K562 (cell line): ENCODE results near the gene PLXNB1.

ENCODE experiments used
- ARHGAP35 ChIP-seq: fragments of 450-650 bp; IDR thresholded peaks from 2 replicates; pipeline ENCODE4 v1.6.1; 2018; ENCODE audit not compliant: partially characterized antibody
- CTCF ChIP-seq, 3 experiments: IDR thresholded peaks in 2 of 3; conservative IDR thresholded peaks in 1 of 3; 2 replicates each; pipeline ENCODE4 v1.5.1; 2011 to 2012; ENCODE audit warnings: low read length in 3 of 3, mild to moderate bottlenecking in 3 of 3, control low read depth in 2 of 3, improper control_type of control experiment in 1 of 3, inconsistent platforms in 1 of 3, low read depth in 1 of 3, mixed read lengths in 1 of 3, moderate library complexity in 1 of 3; ENCODE audit not compliant: insufficient read depth in 2 of 3
- IRF1 ChIP-seq: sonication (generic); formaldehyde crosslinking; IDR thresholded peaks from 2 replicates; pipeline ENCODE4 v1.8.0; 2022; ENCODE audit warnings: missing genetic modification reagents, mild to moderate bottlenecking, borderline replicate concordance
- KDM2B ChIP-seq: fragments of 250-450 bp; sonication (Bioruptor Pico); IDR thresholded peaks from 2 replicates; pipeline ENCODE4 v1.8.0; 2021; ENCODE audit warnings: mild to moderate bottlenecking, moderate library complexity
- MAX ChIP-seq: sonication (generic); formaldehyde crosslinking; IDR thresholded peaks from 2 replicates; pipeline ENCODE4 v1.9.0; 2022; ENCODE audit warnings: mild to moderate bottlenecking, missing genetic modification reagents
- ZNF436 ChIP-seq: fragments of 250-450, 450-650 bp; sonication (Bioruptor Pico); formaldehyde crosslinking; IDR thresholded peaks from 2 replicates; pipeline ENCODE4 v1.7.0; 2020; ENCODE audit warnings: mild to moderate bottlenecking

- TF ChIP-seq IRF1 (CRISPR knock-in tag), result no peak
- TF ChIP-seq KDM2B (CRISPR knock-in tag), result no peak
- no peak for TF ChIP-seq MAX (CRISPR knock-in tag)
- no peak for TF ChIP-seq ARHGAP35
- no peak for TF ChIP-seq CTCF (IDR thresholded peaks at IDR 0.05 in 2 of 3, conservative IDR thresholded peaks at IDR 0.05 in 1 of 3; ENCODE audit: insufficient read depth in 2 of 3, low read depth in 1 of 3, low read length in 3 of 3)
- no peak for TF ChIP-seq ZNF436 (CRISPR knock-in tag)
Measured at GRCh38 chr3:48353987-48354386, 75.9 kb downstream of the PLXNB1 start.
